ENCODE data around the gene MAP3K10.

MAP3K10 gene

GRCh38 chr19:40191836-40192646, 815 bp downstream of the MAP3K10 start:
- Mint-ChIP-seq H3K9me3 (no peaks in the 10 kb centered on the region), H3K27ac (no peak overlapping the region), H3K4me3 (peak overlapping the region; percentile 62), H3K36me3 (no peaks in the 10 kb centered on the region), H3K27me3 (peaks cover 17% of the 10 kb centered on the region), H3K4me1 (peaks cover 22% of the 10 kb centered on the region)
- peak; percentile 55 for DNase-seq
- CTCF ChIA-PET, result no interaction called here

GRCh38 chr19:40192758-40193586, 1.7 kb downstream of the MAP3K10 start:
- peaks cover 22% of the 10 kb centered on the region for H3K4me1 Mint-ChIP-seq
- CTCF ChIA-PET, result no interaction called here
- DNase-seq, result no peak

GRCh38 chr19:40193587-40193849, 2.3 kb downstream of the MAP3K10 start:
- Mint-ChIP-seq H3K27me3 (peaks cover 5% of the 10 kb centered on the region), H3K4me1 (peaks cover 22% of the 10 kb centered on the region), H3K36me3 (no peaks in the 10 kb centered on the region), H3K9me3 (no peaks in the 10 kb centered on the region), H3K27ac (no peak overlapping the region), H3K4me3 (peak overlapping the region; percentile 19)
- CTCF ChIA-PET, result no interaction called here
- no peak for DNase-seq

More at GRCh38 chr19:40192758-40193586, 1.7 kb downstream of the MAP3K10 start:
- Mint-ChIP-seq H3K9me3 (no peaks in the 10 kb centered on the region), H3K27me3 (peaks cover 10% of the 10 kb centered on the region), H3K27ac (no peak overlapping the region), H3K36me3 (no peaks in the 10 kb centered on the region), H3K4me3 (peak overlapping the region; percentile 62)

GRCh38 chr19:40198272-40198990, 7.2 kb downstream of the MAP3K10 start:
- CTCF ChIA-PET, result no interaction called here
- Mint-ChIP-seq H3K27me3 (no peaks in the 10 kb centered on the region), H3K4me1 (peaks cover 4% of the 10 kb centered on the region), H3K27ac (no peak overlapping the region), H3K4me3 (no peak overlapping the region), H3K9me3 (no peaks in the 10 kb centered on the region), H3K36me3 (no peaks in the 10 kb centered on the region)
- DNase-seq, result no peak

- H3K27ac Mint-ChIP-seq, result no peak overlapping the region
- CTCF ChIA-PET, result no interaction called here
- H3K4me1 Mint-ChIP-seq, result no peaks in the 10 kb centered on the region
- no peaks in the 10 kb centered on the region for H3K27me3 Mint-ChIP-seq
- no peak for DNase-seq
- H3K9me3 Mint-ChIP-seq, result no peaks in the 10 kb centered on the region
- no peak overlapping the region for H3K4me3 Mint-ChIP-seq
- H3K36me3 Mint-ChIP-seq, result no peaks in the 10 kb centered on the region
Observed at GRCh38 chr19:40200341-40201099, 9.3 kb downstream of the MAP3K10 start.

- H3K27ac Mint-ChIP-seq, result no peak overlapping the region
- no peaks in the 10 kb centered on the region for H3K27me3 Mint-ChIP-seq
- no peak for DNase-seq
- H3K36me3 Mint-ChIP-seq, result no peaks in the 10 kb centered on the region
- CTCF ChIA-PET, result no interaction called here
- no peak overlapping the region for H3K4me3 Mint-ChIP-seq
- no peaks in the 10 kb centered on the region for H3K9me3 Mint-ChIP-seq
- H3K4me1 Mint-ChIP-seq, result no peaks in the 10 kb centered on the region
Observed at GRCh38 chr19:40204381-40204780, 13.2 kb downstream of the MAP3K10 start.

- Mint-ChIP-seq H3K4me1 (no peaks in the 10 kb centered on the region), H3K27ac (no peak overlapping the region), H3K27me3 (no peaks in the 10 kb centered on the region), H3K4me3 (no peak overlapping the region), H3K36me3 (no peaks in the 10 kb centered on the region), H3K9me3 (no peaks in the 10 kb centered on the region)
- CTCF ChIA-PET, result no interaction called here
- no peak for DNase-seq
Observed at GRCh38 chr19:40205760-40206159, 14.5 kb downstream of the MAP3K10 start.

GRCh38 chr19:40208602-40209001, 17.4 kb downstream of the MAP3K10 start:
- Mint-ChIP-seq H3K4me3 (no peak overlapping the region), H3K4me1 (no peaks in the 10 kb centered on the region), H3K27me3 (no peaks in the 10 kb centered on the region), H3K27ac (no peak overlapping the region), H3K36me3 (peaks cover 3% of the 10 kb centered on the region), H3K9me3 (no peaks in the 10 kb centered on the region)
- CTCF ChIA-PET, result no interaction called here
- no peak for DNase-seq

- CTCF ChIA-PET, result no interaction called here
- peak overlapping the region; percentile 8 for H3K27ac Mint-ChIP-seq
- peaks cover 3% of the 10 kb centered on the region for H3K36me3 Mint-ChIP-seq
- peaks cover 5% of the 10 kb centered on the region for H3K27me3 Mint-ChIP-seq
- DNase-seq, result no peak
- H3K9me3 Mint-ChIP-seq, result no peaks in the 10 kb centered on the region
- no peak overlapping the region for H3K4me3 Mint-ChIP-seq
- no peaks in the 10 kb centered on the region for H3K4me1 Mint-ChIP-seq
Observed at GRCh38 chr19:40210889-40211288, 19.7 kb downstream of the MAP3K10 start.

GRCh38 chr19:40213251-40213829, 22.1 kb downstream of the MAP3K10 start:
- CTCF ChIA-PET, result no interaction called here
- no peak for DNase-seq

GRCh38 chr19:40213882-40214570, 22.8 kb downstream of the MAP3K10 start:
- peaks cover 4% of the 10 kb centered on the region for H3K4me1 Mint-ChIP-seq
- DNase-seq, result no peak

More at GRCh38 chr19:40213251-40213829, 22.1 kb downstream of the MAP3K10 start:
- Mint-ChIP-seq H3K27me3 (peaks cover 30% of the 10 kb centered on the region), H3K4me3 (no peak overlapping the region), H3K4me1 (peaks cover 4% of the 10 kb centered on the region), H3K36me3 (peaks cover 3% of the 10 kb centered on the region), H3K27ac (no peak overlapping the region), H3K9me3 (no peaks in the 10 kb centered on the region)

GRCh38 chr19:40214936-40215335, 23.7 kb downstream of the MAP3K10 start:
- Mint-ChIP-seq H3K4me1 (peaks cover 4% of the 10 kb centered on the region), H3K27ac (no peak overlapping the region), H3K27me3 (peaks cover 45% of the 10 kb centered on the region), H3K36me3 (peaks cover 3% of the 10 kb centered on the region), H3K4me3 (no peak overlapping the region), H3K9me3 (no peaks in the 10 kb centered on the region)
- DNase-seq, result no peak
- CTCF ChIA-PET, result interaction anchor here (1.7 kb wide), 1 partner anchor 75 kb away, joined by 4 read pairs; no protein-coding TSS in a partner anchor

More at GRCh38 chr19:40213882-40214570, 22.8 kb downstream of the MAP3K10 start:
- Mint-ChIP-seq H3K27ac (no peak overlapping the region), H3K36me3 (peaks cover 3% of the 10 kb centered on the region), H3K9me3 (no peaks in the 10 kb centered on the region), H3K4me3 (no peak overlapping the region), H3K27me3 (peaks cover 36% of the 10 kb centered on the region)
- CTCF ChIA-PET, result interaction anchor here (1.7 kb wide), 1 partner anchor 74 kb away, joined by 4 read pairs; no protein-coding TSS in a partner anchor

Measured in activated naive CD4-positive, alpha-beta T cell treated with anti-CD3 and anti-CD28 coated beads, Interleukin-2, amount 10 ng/mL, durations not matched to agents 7 days and 5 days (primary cell).